ENCODE measurements around the gene DACH1.
"Not testable (repeated sequence)": the region's sequence is repeated elsewhere in the genome, so short reads cannot be mapped to it uniquely, and the experiment has no call there.

The DACH1 gene

GRCh38 chr13:71842003-71842402 is 25.0 kb downstream of the DACH1 start:
- DNase-seq (ENCODE audit: low spot score in 2 of 2) (no peak), ATAC-seq (replicated peaks; ENCODE audit: extremely low read depth, poor library complexity, severe bottlenecking) (no peak)
- Mint-ChIP-seq H3K4me1 (no peaks in the 10 kb centered on the region), H3K27ac (ENCODE audit: low read depth) (no peak overlapping the region), H3K27me3 (no peaks in the 10 kb centered on the region), H3K4me3 (no peak overlapping the region), H3K36me3 (ENCODE audit: insufficient read depth) (no peaks in the 10 kb centered on the region), H3K9me3 (peaks cover 6% of the 10 kb centered on the region)

GRCh38 chr13:71838842-71839241 is 28.2 kb downstream of the DACH1 start:
- H3K4me3 Mint-ChIP-seq, result no peak overlapping the region
- DNase-seq (ENCODE audit: low spot score in 2 of 2), result no peak
- H3K36me3 Mint-ChIP-seq (ENCODE audit: insufficient read depth), result no peaks in the 10 kb centered on the region
- H3K9me3 Mint-ChIP-seq, result peaks cover 7% of the 10 kb centered on the region
- H3K4me1 Mint-ChIP-seq, result no peaks in the 10 kb centered on the region
- no peaks in the 10 kb centered on the region for H3K27me3 Mint-ChIP-seq
- no peak overlapping the region for H3K27ac Mint-ChIP-seq (ENCODE audit: low read depth)
- ATAC-seq (replicated peaks; ENCODE audit: extremely low read depth, poor library complexity, severe bottlenecking), result no peak

GRCh38 chr13:71837582-71837981 is 29.4 kb downstream of the DACH1 start:
- H3K36me3 Mint-ChIP-seq (ENCODE audit: insufficient read depth); H3K4me3 Mint-ChIP-seq; H3K27ac Mint-ChIP-seq (ENCODE audit: low read depth); H3K9me3 Mint-ChIP-seq; DNase-seq (ENCODE audit: low spot score in 2 of 2); H3K27me3 Mint-ChIP-seq; ATAC-seq (replicated peaks; ENCODE audit: extremely low read depth, poor library complexity, severe bottlenecking); H3K4me1 Mint-ChIP-seq: not testable (repeated sequence)

GRCh38 chr13:71831716-71832115 is 35.3 kb downstream of the DACH1 start:
- H3K27ac Mint-ChIP-seq (ENCODE audit: low read depth), result no peak overlapping the region
- peaks cover 14% of the 10 kb centered on the region for H3K9me3 Mint-ChIP-seq
- H3K27me3 Mint-ChIP-seq, result no peaks in the 10 kb centered on the region
- ATAC-seq (replicated peaks; ENCODE audit: extremely low read depth, poor library complexity, severe bottlenecking), result no peak
- DNase-seq (ENCODE audit: low spot score in 2 of 2), result no peak
- no peaks in the 10 kb centered on the region for H3K4me1 Mint-ChIP-seq
- no peak overlapping the region for H3K4me3 Mint-ChIP-seq
- no peaks in the 10 kb centered on the region for H3K36me3 Mint-ChIP-seq (ENCODE audit: insufficient read depth)

GRCh38 chr13:71830736-71831135 is 36.3 kb downstream of the DACH1 start:
- H3K4me1 Mint-ChIP-seq, result no peaks in the 10 kb centered on the region
- peaks cover 16% of the 10 kb centered on the region for H3K9me3 Mint-ChIP-seq
- no peak for ATAC-seq (replicated peaks; ENCODE audit: extremely low read depth, poor library complexity, severe bottlenecking)
- H3K27me3 Mint-ChIP-seq, result no peaks in the 10 kb centered on the region
- no peak overlapping the region for H3K4me3 Mint-ChIP-seq
- no peaks in the 10 kb centered on the region for H3K36me3 Mint-ChIP-seq (ENCODE audit: insufficient read depth)
- no peak for DNase-seq (ENCODE audit: low spot score in 2 of 2)
- no peak overlapping the region for H3K27ac Mint-ChIP-seq (ENCODE audit: low read depth)

GRCh38 chr13:71830323-71830722 is 36.7 kb downstream of the DACH1 start:
- Mint-ChIP-seq H3K27ac (ENCODE audit: low read depth) (no peak overlapping the region), H3K9me3 (peaks cover 16% of the 10 kb centered on the region), H3K27me3 (no peaks in the 10 kb centered on the region), H3K4me3 (no peak overlapping the region), H3K36me3 (ENCODE audit: insufficient read depth) (no peaks in the 10 kb centered on the region), H3K4me1 (no peaks in the 10 kb centered on the region)
- ATAC-seq (replicated peaks; ENCODE audit: extremely low read depth, poor library complexity, severe bottlenecking) (no peak), DNase-seq (ENCODE audit: low spot score in 2 of 2) (no peak)

GRCh38 chr13:71829547-71829946 is 37.5 kb downstream of the DACH1 start:
- ATAC-seq (replicated peaks; ENCODE audit: extremely low read depth, poor library complexity, severe bottlenecking), result no peak
- DNase-seq (ENCODE audit: low spot score in 2 of 2), result no peak

GRCh38 chr13:71828564-71828963 is 38.4 kb downstream of the DACH1 start:
- H3K4me1 Mint-ChIP-seq, result no peaks in the 10 kb centered on the region
- H3K27me3 Mint-ChIP-seq, result no peaks in the 10 kb centered on the region
- no peak for ATAC-seq (replicated peaks; ENCODE audit: extremely low read depth, poor library complexity, severe bottlenecking)
- H3K27ac Mint-ChIP-seq (ENCODE audit: low read depth), result no peak overlapping the region
- H3K9me3 Mint-ChIP-seq, result peaks cover 16% of the 10 kb centered on the region
- no peak for DNase-seq (ENCODE audit: low spot score in 2 of 2)
- H3K4me3 Mint-ChIP-seq, result no peak overlapping the region
- no peaks in the 10 kb centered on the region for H3K36me3 Mint-ChIP-seq (ENCODE audit: insufficient read depth)

More at GRCh38 chr13:71829547-71829946, 37.5 kb downstream of the DACH1 start:
- H3K4me1 Mint-ChIP-seq, result no peaks in the 10 kb centered on the region
- no peak overlapping the region for H3K4me3 Mint-ChIP-seq
- no peaks in the 10 kb centered on the region for H3K36me3 Mint-ChIP-seq (ENCODE audit: insufficient read depth)
- no peaks in the 10 kb centered on the region for H3K27me3 Mint-ChIP-seq
- H3K9me3 Mint-ChIP-seq, result peaks cover 16% of the 10 kb centered on the region
- no peak overlapping the region for H3K27ac Mint-ChIP-seq (ENCODE audit: low read depth)

- no peak overlapping the region for H3K27ac Mint-ChIP-seq (ENCODE audit: low read depth)
- ATAC-seq (replicated peaks; ENCODE audit: extremely low read depth, poor library complexity, severe bottlenecking) (no peak), DNase-seq (ENCODE audit: low spot score in 2 of 2) (no peak)
- H3K36me3 Mint-ChIP-seq (ENCODE audit: insufficient read depth), result no peaks in the 10 kb centered on the region
- no peak overlapping the region for H3K4me3 Mint-ChIP-seq
- H3K9me3 Mint-ChIP-seq, result peaks cover 16% of the 10 kb centered on the region
- no peaks in the 10 kb centered on the region for H3K27me3 Mint-ChIP-seq
- H3K4me1 Mint-ChIP-seq, result no peaks in the 10 kb centered on the region
Measured at GRCh38 chr13:71828117-71828516, 38.9 kb downstream of the DACH1 start.

- no peaks in the 10 kb centered on the region for H3K4me1 Mint-ChIP-seq
- no peak overlapping the region for H3K27ac Mint-ChIP-seq (ENCODE audit: low read depth)
- no peaks in the 10 kb centered on the region for H3K27me3 Mint-ChIP-seq
- H3K9me3 Mint-ChIP-seq, result peaks cover 16% of the 10 kb centered on the region
- ATAC-seq (replicated peaks; ENCODE audit: extremely low read depth, poor library complexity, severe bottlenecking), result no peak
- H3K36me3 Mint-ChIP-seq (ENCODE audit: insufficient read depth), result no peaks in the 10 kb centered on the region
- no peak for DNase-seq (ENCODE audit: low spot score in 2 of 2)
- no peak overlapping the region for H3K4me3 Mint-ChIP-seq
Measured at GRCh38 chr13:71827241-71827640, 39.8 kb downstream of the DACH1 start.

- Mint-ChIP-seq H3K36me3 (ENCODE audit: insufficient read depth) (no peaks in the 10 kb centered on the region), H3K9me3 (peaks cover 17% of the 10 kb centered on the region), H3K4me3 (no peak overlapping the region), H3K27me3 (no peaks in the 10 kb centered on the region), H3K27ac (ENCODE audit: low read depth) (no peak overlapping the region), H3K4me1 (no peaks in the 10 kb centered on the region)
- ATAC-seq (replicated peaks; ENCODE audit: extremely low read depth, poor library complexity, severe bottlenecking) (no peak), DNase-seq (ENCODE audit: low spot score in 2 of 2) (no peak)
Measured at GRCh38 chr13:71820699-71821098, 46.3 kb downstream of the DACH1 start.

GRCh38 chr13:71817335-71817734 is 49.7 kb downstream of the DACH1 start:
- no peak for DNase-seq (ENCODE audit: low spot score in 2 of 2)
- ATAC-seq (replicated peaks; ENCODE audit: extremely low read depth, poor library complexity, severe bottlenecking), result no peak
- Mint-ChIP-seq H3K9me3 (peaks cover 17% of the 10 kb centered on the region), H3K4me1 (no peaks in the 10 kb centered on the region), H3K27ac (ENCODE audit: low read depth) (no peak overlapping the region), H3K27me3 (no peaks in the 10 kb centered on the region), H3K36me3 (ENCODE audit: insufficient read depth) (no peaks in the 10 kb centered on the region), H3K4me3 (no peak overlapping the region)

GRCh38 chr13:71814806-71815360 is 52.1 kb downstream of the DACH1 start:
- H3K4me1 Mint-ChIP-seq, result no peaks in the 10 kb centered on the region
- H3K9me3 Mint-ChIP-seq, result peaks cover 17% of the 10 kb centered on the region
- H3K27ac Mint-ChIP-seq (ENCODE audit: low read depth), result no peak overlapping the region
- H3K36me3 Mint-ChIP-seq (ENCODE audit: insufficient read depth), result no peaks in the 10 kb centered on the region
- no peaks in the 10 kb centered on the region for H3K27me3 Mint-ChIP-seq
- no peak overlapping the region for H3K4me3 Mint-ChIP-seq
- no peak for ATAC-seq (replicated peaks; ENCODE audit: extremely low read depth, poor library complexity, severe bottlenecking)
- DNase-seq (ENCODE audit: low spot score in 2 of 2), result no peak

- Mint-ChIP-seq H3K36me3 (ENCODE audit: insufficient read depth) (no peaks in the 10 kb centered on the region), H3K4me1 (no peaks in the 10 kb centered on the region), H3K4me3 (no peak overlapping the region), H3K27ac (ENCODE audit: low read depth) (no peak overlapping the region), H3K27me3 (no peaks in the 10 kb centered on the region), H3K9me3 (peaks cover 3% of the 10 kb centered on the region)
- ATAC-seq (replicated peaks; ENCODE audit: extremely low read depth, poor library complexity, severe bottlenecking) (no peak), DNase-seq (ENCODE audit: low spot score in 2 of 2) (no peak)
Measured at GRCh38 chr13:71813187-71813586, 53.8 kb downstream of the DACH1 start.
